ENCODE measurements around the gene SMC5. TPM values are rescaled to one million over a fixed set of nuclear protein-coding genes. Genes with fewer than 3 reads are reported as not detected.

The SMC5 gene
- total and polyA plus RNA-seq, 2 of the 8 experiments (the other 6 are each of a cell fraction or from before 2014, with no cell fraction given), result 4.5 to 22.6 TPM

- Histone ChIP-seq H3K4ac (replicated peaks; ENCODE audit: insufficient read length, low read depth, low read length) (no peak overlapping the region), H3K4me1 (replicated peaks in 1 of 4; ENCODE audit: control insufficient read depth in 3 of 4, insufficient read depth in 4 of 4, low read length in 3 of 4) (no peaks in the 10 kb centered on the region), H3K79me2 (ENCODE audit: control insufficient read depth in 1 of 2, insufficient read depth in 2 of 2, low read length in 2 of 2) (no peaks in the 10 kb centered on the region), H2BK15ac (ENCODE audit: low read length) (no peak overlapping the region), H3K23me2 (ENCODE audit: low read depth, low read length) (no peaks in the 10 kb centered on the region; the same call in 1 of the 2 replicates), H3K27me3 (replicated peaks in 1 of 4; ENCODE audit: control insufficient read depth in 3 of 4, extremely low read depth in 1 of 4, insufficient read depth in 3 of 4, low read length in 3 of 4) (no peaks in the 10 kb centered on the region), H2BK120ac (replicated peaks; ENCODE audit: low read depth, low read length) (no peak overlapping the region), H4K91ac (replicated peaks; ENCODE audit: insufficient read length, low read length) (no peak overlapping the region), H2AK5ac (ENCODE audit: low read depth, low read length) (no peak overlapping the region), H3K79me1 (ENCODE audit: low read depth, low read length) (no peaks in the 10 kb centered on the region), H3K36me3 (ENCODE audit: control insufficient read depth in 2 of 4, insufficient read depth in 4 of 4, low read length in 3 of 4) (peaks cover 2 to 27% (median 7%) of the 10 kb centered on the region in 4 experiments; a peak in 6 of 8 replicates), H3K56ac (replicated peaks; ENCODE audit: insufficient read length, low read depth, low read length) (no peak overlapping the region), H3K23ac (ENCODE audit: insufficient read length) (no peak overlapping the region), H3K4me2 (ENCODE audit: insufficient read depth in 1 of 2, low read depth in 2 of 2, low read length in 2 of 2) (no peak overlapping the region), H4K8ac (ENCODE audit: extremely low read depth, insufficient read depth, low read length) (no peak overlapping the region), H3K27ac (ENCODE audit: low read depth, low read length) (no peak overlapping the region), H2BK12ac (ENCODE audit: low read depth, low read length) (no peak overlapping the region), H3K14ac (ENCODE audit: insufficient read length) (no peak overlapping the region), H4K20me1 (replicated peaks in 1 of 2; ENCODE audit: control insufficient read depth in 1 of 2, insufficient read depth in 2 of 2, low read length in 2 of 2) (no peaks in the 10 kb centered on the region), H3K9me3 (ENCODE audit: insufficient read depth in 2 of 2, low read depth in 1 of 2, low read length in 1 of 2) (peaks cover 2 to 5% of the 10 kb centered on the region in 2 experiments; a peak in 3 of 4 replicates), H2AFZ (ENCODE audit: low read length) (no peak overlapping the region), H2BK20ac (ENCODE audit: low read length) (no peak overlapping the region), H3K18ac (ENCODE audit: extremely low read depth, low read length) (no peak overlapping the region), H2BK5ac (ENCODE audit: low read depth, low read length) (no peak overlapping the region), H3K4me3 (ENCODE audit: extremely low read depth in 1 of 4, insufficient read depth in 2 of 4, low read depth in 3 of 4, low read length in 4 of 4) (no peak overlapping the region), H3K9ac (replicated peaks in 1 of 4; ENCODE audit: extremely low read depth in 1 of 4, low read depth in 3 of 4, low read length in 3 of 4) (no peak overlapping the region), H4K5ac (ENCODE audit: insufficient read length, low read depth, low read length) (no peak overlapping the region)
- CTCF ChIA-PET (ENCODE audit: partially characterized antibody), result no interaction called here
- POLR2A ChIA-PET (ENCODE audit: partially characterized antibody), result no interaction called here
- TF ChIP-seq ZNF274 (IDR thresholded peaks at IDR 0.05; ENCODE audit: borderline replicate concordance, extremely low read depth, low read length) (no peak), KDM1A (IDR thresholded peaks at IDR 0.05; ENCODE audit: borderline replicate concordance, low read length) (no peak)
- TF ChIP-seq, protein P1, sequence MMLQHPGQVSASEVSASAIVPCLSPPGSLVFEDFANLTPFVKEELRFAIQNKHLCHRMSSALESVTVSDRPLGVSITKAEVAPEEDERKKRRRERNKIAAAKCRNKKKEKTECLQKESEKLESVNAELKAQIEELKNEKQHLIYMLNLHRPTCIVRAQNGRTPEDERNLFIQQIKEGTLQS (IDR thresholded peaks at IDR 0.05; ENCODE audit: insufficient read depth, low read depth, low read length), result no peak
- TF ChIP-seq, protein P2, sequence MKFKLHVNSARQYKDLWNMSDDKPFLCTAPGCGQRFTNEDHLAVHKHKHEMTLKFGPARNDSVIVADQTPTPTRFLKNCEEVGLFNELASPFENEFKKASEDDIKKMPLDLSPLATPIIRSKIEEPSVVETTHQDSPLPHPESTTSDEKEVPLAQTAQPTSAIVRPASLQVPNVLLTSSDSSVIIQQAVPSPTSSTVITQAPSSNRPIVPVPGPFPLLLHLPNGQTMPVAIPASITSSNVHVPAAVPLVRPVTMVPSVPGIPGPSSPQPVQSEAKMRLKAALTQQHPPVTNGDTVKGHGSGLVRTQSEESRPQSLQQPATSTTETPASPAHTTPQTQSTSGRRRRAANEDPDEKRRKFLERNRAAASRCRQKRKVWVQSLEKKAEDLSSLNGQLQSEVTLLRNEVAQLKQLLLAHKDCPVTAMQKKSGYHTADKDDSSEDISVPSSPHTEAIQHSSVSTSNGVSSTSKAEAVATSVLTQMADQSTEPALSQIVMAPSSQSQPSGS (IDR thresholded peaks at IDR 0.05; ENCODE audit: low read length), result no peak
- FAIRE-seq, result no peak
- WGBS, 2 experiments (ENCODE audit: extremely low coverage in 1 of 2, insufficient coverage in 1 of 2, insufficient read length in 1 of 2, insufficient replicate concordance in 2 of 2, low coverage in 1 of 2, low lambda C conversion rate in 2 of 2, missing lambda C conversion rate in 1 of 2), result 92% methylated on average over 4 of the region's 4 CpGs; no CpG with 5 or more reads in 1 of the 2 experiments
- DNase-seq (ENCODE audit: low read depth in 1 of 2, low spot score in 2 of 2), result no peak
These were observed 27.3 kb downstream of the SMC5 start for GRCh38 chr9:70285981-70286598.
